Vagina (tissue), 2 donors: ENCODE data around the gene TMED10.

ENCODE experiments used
- CTCF ChIP-seq, 3 experiments: fragments of 450-650 bp in 2 of 3; fragments of 200-600 bp in 1 of 3; sonication (generic) in 1 of 3; IDR thresholded peaks; one replicate each; pipeline ENCODE4 v1.5.1; 2017 to 2019; ENCODE audit warnings: antibody characterized with exemption in 3 of 3, mild to moderate bottlenecking in 2 of 3, moderate library complexity in 2 of 3
- POLR2A ChIP-seq, 2 donors: fragments of 450-650 bp; IDR thresholded peaks; one replicate each; pipeline ENCODE4 v1.6.1; 2017; ENCODE audit warnings: antibody characterized with exemption in 2 of 2, mild to moderate bottlenecking in 2 of 2, moderate library complexity in 2 of 2

- TF ChIP-seq CTCF (IDR thresholded peaks at IDR 0.05) = no peak
- no peak for TF ChIP-seq POLR2A (IDR thresholded peaks at IDR 0.05)
These were observed 19.5 kb downstream of the TMED10 start for GRCh38 chr14:75156901-75157300.
